ENCODE results near the gene KIAA1958.

GRCh38 chr9:112527959-112528358, 41.3 kb downstream of the KIAA1958 start:
- TF ChIP-seq BRCA1 (IDR thresholded peaks at IDR 0.05; ENCODE audit: low read depth, low read length), result no peak
- TF ChIP-seq, protein P1, sequence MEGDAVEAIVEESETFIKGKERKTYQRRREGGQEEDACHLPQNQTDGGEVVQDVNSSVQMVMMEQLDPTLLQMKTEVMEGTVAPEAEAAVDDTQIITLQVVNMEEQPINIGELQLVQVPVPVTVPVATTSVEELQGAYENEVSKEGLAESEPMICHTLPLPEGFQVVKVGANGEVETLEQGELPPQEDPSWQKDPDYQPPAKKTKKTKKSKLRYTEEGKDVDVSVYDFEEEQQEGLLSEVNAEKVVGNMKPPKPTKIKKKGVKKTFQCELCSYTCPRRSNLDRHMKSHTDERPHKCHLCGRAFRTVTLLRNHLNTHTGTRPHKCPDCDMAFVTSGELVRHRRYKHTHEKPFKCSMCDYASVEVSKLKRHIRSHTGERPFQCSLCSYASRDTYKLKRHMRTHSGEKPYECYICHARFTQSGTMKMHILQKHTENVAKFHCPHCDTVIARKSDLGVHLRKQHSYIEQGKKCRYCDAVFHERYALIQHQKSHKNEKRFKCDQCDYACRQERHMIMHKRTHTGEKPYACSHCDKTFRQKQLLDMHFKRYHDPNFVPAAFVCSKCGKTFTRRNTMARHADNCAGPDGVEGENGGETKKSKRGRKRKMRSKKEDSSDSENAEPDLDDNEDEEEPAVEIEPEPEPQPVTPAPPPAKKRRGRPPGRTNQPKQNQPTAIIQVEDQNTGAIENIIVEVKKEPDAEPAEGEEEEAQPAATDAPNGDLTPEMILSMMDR (IDR thresholded peaks at IDR 0.05; ENCODE audit: control extremely low read depth in 1 of 3, insufficient read depth in 1 of 3, low read depth in 1 of 3, low read length in 3 of 3), result no peak
- no peak for TF ChIP-seq EP300 (IDR thresholded peaks at IDR 0.05; ENCODE audit: borderline replicate concordance in 1 of 2, low read depth in 2 of 2, low read length in 2 of 2)

Measured in H1 (cell line).